Measurements from ENCODE around the gene DRC3.

- TF ChIP-seq, protein P1, sequence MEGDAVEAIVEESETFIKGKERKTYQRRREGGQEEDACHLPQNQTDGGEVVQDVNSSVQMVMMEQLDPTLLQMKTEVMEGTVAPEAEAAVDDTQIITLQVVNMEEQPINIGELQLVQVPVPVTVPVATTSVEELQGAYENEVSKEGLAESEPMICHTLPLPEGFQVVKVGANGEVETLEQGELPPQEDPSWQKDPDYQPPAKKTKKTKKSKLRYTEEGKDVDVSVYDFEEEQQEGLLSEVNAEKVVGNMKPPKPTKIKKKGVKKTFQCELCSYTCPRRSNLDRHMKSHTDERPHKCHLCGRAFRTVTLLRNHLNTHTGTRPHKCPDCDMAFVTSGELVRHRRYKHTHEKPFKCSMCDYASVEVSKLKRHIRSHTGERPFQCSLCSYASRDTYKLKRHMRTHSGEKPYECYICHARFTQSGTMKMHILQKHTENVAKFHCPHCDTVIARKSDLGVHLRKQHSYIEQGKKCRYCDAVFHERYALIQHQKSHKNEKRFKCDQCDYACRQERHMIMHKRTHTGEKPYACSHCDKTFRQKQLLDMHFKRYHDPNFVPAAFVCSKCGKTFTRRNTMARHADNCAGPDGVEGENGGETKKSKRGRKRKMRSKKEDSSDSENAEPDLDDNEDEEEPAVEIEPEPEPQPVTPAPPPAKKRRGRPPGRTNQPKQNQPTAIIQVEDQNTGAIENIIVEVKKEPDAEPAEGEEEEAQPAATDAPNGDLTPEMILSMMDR (IDR thresholded peaks at IDR 0.05) = no peak
- TF ChIP-seq POLR2A (IDR thresholded peaks at IDR 0.05; ENCODE audit: low read depth) (no peak), EP300 (IDR thresholded peaks at IDR 0.05) (no peak), POLR2AphosphoS5 (IDR thresholded peaks at IDR 0.05) (no peak)
Measured at GRCh38 chr17:18005496-18005895, 32.8 kb downstream of the DRC3 start.

All from esophagus muscularis mucosa (tissue), 4 donors.